Neural cell (in vitro differentiated cells): Measurements from ENCODE around the gene RERE. TPM values are rescaled to one million over a fixed set of nuclear protein-coding genes. Genes with fewer than 3 reads are reported as not detected.

Experiments used
- H2AFZ ChIP-seq: fragments of 200-600, 300-800 bp; sonication (generic), shearing (Covaris generic); 2 replicates; pipeline ENCODE4 v1.6.0; 2014; ENCODE audit warnings: low read depth, mild to moderate bottlenecking, antibody characterized with exemption, low read length, moderate library complexity
- H3F3A ChIP-seq: fragments of 200-600 bp; shearing (Covaris generic); 2 replicates; pipeline ENCODE4 v1.6.1; 2016; ENCODE audit warnings: mild to moderate bottlenecking, moderate library complexity, mixed read lengths, antibody characterized with exemption, low read length; ENCODE audit not compliant: insufficient read depth, poor library complexity, severe bottlenecking
- H3K27ac ChIP-seq: fragments of 200-600, 300-800 bp; sonication (generic), shearing (Covaris generic); 2 replicates; pipeline ENCODE4 v1.5.1; 2014; ENCODE audit warnings: mild to moderate bottlenecking, low read length, moderate library complexity
- H3K27me3 ChIP-seq: fragments of 300-800, 200-600 bp; sonication (generic), shearing (Covaris generic); 2 replicates; pipeline ENCODE4 v1.6.0; 2014; ENCODE audit warnings: mild to moderate bottlenecking, low read depth, low read length, moderate library complexity; ENCODE audit not compliant: insufficient read depth
- H3K36me3 ChIP-seq: fragments of 300-800, 200-600 bp; sonication (generic), shearing (Covaris generic); 2 replicates; pipeline ENCODE4 v1.5.1; 2014; ENCODE audit warnings: mild to moderate bottlenecking, antibody characterized with exemption, low read length, moderate library complexity; ENCODE audit not compliant: insufficient read depth
- H3K4me2 ChIP-seq: fragments of 300-800, 200-600 bp; sonication (generic), shearing (Covaris generic); 2 replicates; pipeline ENCODE4 v1.6.0; 2014; ENCODE audit warnings: mild to moderate bottlenecking, low read length
- H3K4me3 ChIP-seq: fragments of 300-800, 200-600 bp; sonication (generic), shearing (Covaris generic); 2 replicates; pipeline ENCODE4 v1.5.1; 2014; ENCODE audit warnings: mild to moderate bottlenecking, low read length, moderate library complexity
- H3K79me2 ChIP-seq: fragments of 200-600 bp; shearing (Covaris generic); replicated peaks from 2 replicates; pipeline ENCODE4 v1.6.0; 2014; ENCODE audit warnings: mild to moderate bottlenecking, low read length, moderate library complexity; ENCODE audit not compliant: insufficient read depth
- H3K9ac ChIP-seq: fragments of 300-800, 200-600 bp; sonication (generic), shearing (Covaris generic); 2 replicates; pipeline ENCODE4 v1.6.1; 2016; ENCODE audit warnings: mild to moderate bottlenecking, low read length, mixed read lengths
- H3K9me2 ChIP-seq: fragments of 200-600 bp; shearing (Covaris generic); 2 replicates; pipeline ENCODE4 v1.6.1; 2016; ENCODE audit warnings: mild to moderate bottlenecking, low read length, mixed read lengths; ENCODE audit not compliant: insufficient read depth
- H3K9me3 ChIP-seq: fragments of 200-600, 300-800 bp; sonication (generic), shearing (Covaris generic); 2 replicates; pipeline ENCODE4 v1.6.1; 2016; ENCODE audit warnings: mild to moderate bottlenecking, mixed run types, low read length, moderate library complexity, mixed read lengths
- H4K20me1 ChIP-seq: fragments of 200-600 bp; shearing (Covaris generic); 2 replicates; pipeline ENCODE4 v1.6.1; 2016; ENCODE audit warnings: mild to moderate bottlenecking, mixed run types; ENCODE audit not compliant: insufficient read depth
- CTCF ChIP-seq: fragments of 450-650 bp; IDR thresholded peaks from 2 replicates; pipeline ENCODE4 v1.5.1; 2014; ENCODE audit warnings: antibody characterized with exemption, mild to moderate bottlenecking, moderate library complexity; ENCODE audit not compliant: poor library complexity, severe bottlenecking
- EP300 ChIP-seq: fragments of 450-650 bp; conservative IDR thresholded peaks from 2 replicates; pipeline ENCODE4 v1.6.1; 2014; ENCODE audit warnings: antibody characterized with exemption, mild to moderate bottlenecking, moderate library complexity; ENCODE audit not compliant: poor library complexity, severe bottlenecking
- EZH2 ChIP-seq: fragments of 200-600, 300-800 bp; shearing (Covaris generic), sonication (generic); IDR thresholded peaks from 2 replicates; pipeline ENCODE4 v1.6.1; 2014; ENCODE audit warnings: antibody characterized with exemption, low read length, borderline replicate concordance, mild to moderate bottlenecking; ENCODE audit not compliant: insufficient read depth, poor library complexity, severe bottlenecking
- MXI1 ChIP-seq: fragments of 450-650 bp; conservative IDR thresholded peaks from 2 replicates; pipeline ENCODE4 v1.6.1; 2014; ENCODE audit warnings: antibody characterized with exemption, mild to moderate bottlenecking; ENCODE audit not compliant: poor library complexity, severe bottlenecking
- POLR2AphosphoS5 ChIP-seq: IDR thresholded peaks from 2 replicates; pipeline ENCODE4 v1.6.1; 2012
- RAD21 ChIP-seq: fragments of 450-650 bp; conservative IDR thresholded peaks from 2 replicates; pipeline ENCODE4 v1.6.1; 2014; ENCODE audit warnings: antibody characterized with exemption, mild to moderate bottlenecking, moderate library complexity
- REST ChIP-seq: IDR thresholded peaks from 2 replicates; pipeline ENCODE4 v1.6.1; 2012; ENCODE audit warnings: borderline replicate concordance
- SMC3 ChIP-seq: fragments of 450-650 bp; conservative IDR thresholded peaks from 2 replicates; pipeline ENCODE4 v1.6.1; 2014; ENCODE audit warnings: antibody characterized with exemption, mild to moderate bottlenecking, moderate library complexity; ENCODE audit not compliant: poor library complexity
- TAF1 ChIP-seq: IDR thresholded peaks from 2 replicates; pipeline ENCODE4 v1.6.1; 2012; ENCODE audit warnings: low read depth
- polyA plus RNA-seq: library from polyadenylated mRNA; depleted of rRNA; stranded (reverse); fragments of >200 nt; gene quantifications from 2 replicates; pipeline ENCODE4 v1.2.3, GENCODE V29; 2014

RERE gene
- polyA plus RNA-seq, 1 donor from 2014 or later = 21.0 TPM

- H3K9ac ChIP-seq = no peak overlapping the region
- TF ChIP-seq REST (no peak), TAF1 (no peak), SMC3 (no peak), RAD21 (no peak), MXI1 (no peak), EP300 (no peak), POLR2AphosphoS5 (no peak), CTCF (no peak), EZH2 (no peak)
- H3F3A ChIP-seq = peaks cover 10% of the 10 kb centered on the region
- no peaks in the 10 kb centered on the region for H4K20me1 ChIP-seq
- H3K9me3 ChIP-seq = no peaks in the 10 kb centered on the region
- no peaks in the 10 kb centered on the region for H3K27me3 ChIP-seq
- H3K27ac ChIP-seq = no peak overlapping the region
- no peaks in the 10 kb centered on the region for H3K36me3 ChIP-seq
- H3K4me3 ChIP-seq = no peak overlapping the region
- H3K9me2 ChIP-seq = no peaks in the 10 kb centered on the region
- H3K79me2 ChIP-seq = peaks cover 72% of the 10 kb centered on the region
- H2AFZ ChIP-seq = no peak overlapping the region
- H3K4me2 ChIP-seq = no peak overlapping the region
Observed at GRCh38 chr1:8520483-8520966, 296.9 kb downstream of the RERE start.

GRCh38 chr1:8519167-8519566, 298.3 kb downstream of the RERE start:
- Histone ChIP-seq H2AFZ (no peak overlapping the region), H3K4me2 (no peak overlapping the region), H3K4me3 (no peak overlapping the region), H4K20me1 (no peaks in the 10 kb centered on the region), H3K9me2 (no peaks in the 10 kb centered on the region), H3F3A (no peaks in the 10 kb centered on the region), H3K79me2 (peaks cover 79% of the 10 kb centered on the region), H3K27me3 (no peaks in the 10 kb centered on the region), H3K27ac (no peak overlapping the region), H3K9me3 (no peaks in the 10 kb centered on the region), H3K9ac (no peak overlapping the region), H3K36me3 (no peaks in the 10 kb centered on the region)
- TF ChIP-seq RAD21 (no peak), MXI1 (no peak), SMC3 (no peak), POLR2AphosphoS5 (no peak), TAF1 (no peak), CTCF (no peak), EP300 (no peak), REST (no peak), EZH2 (no peak)
